HCEC 1CT (cell line): ENCODE data around the gene DNAJC30.
"Not testable (repeated sequence)": the region's sequence is repeated elsewhere in the genome, so short reads cannot be mapped to it uniquely, and the experiment has no call there.

Experiments
- DNase-seq: peaks from one replicate; pipeline ENCODE4 v3.0.0-alpha.2; 2017

Gene DNAJC30

DNA sequence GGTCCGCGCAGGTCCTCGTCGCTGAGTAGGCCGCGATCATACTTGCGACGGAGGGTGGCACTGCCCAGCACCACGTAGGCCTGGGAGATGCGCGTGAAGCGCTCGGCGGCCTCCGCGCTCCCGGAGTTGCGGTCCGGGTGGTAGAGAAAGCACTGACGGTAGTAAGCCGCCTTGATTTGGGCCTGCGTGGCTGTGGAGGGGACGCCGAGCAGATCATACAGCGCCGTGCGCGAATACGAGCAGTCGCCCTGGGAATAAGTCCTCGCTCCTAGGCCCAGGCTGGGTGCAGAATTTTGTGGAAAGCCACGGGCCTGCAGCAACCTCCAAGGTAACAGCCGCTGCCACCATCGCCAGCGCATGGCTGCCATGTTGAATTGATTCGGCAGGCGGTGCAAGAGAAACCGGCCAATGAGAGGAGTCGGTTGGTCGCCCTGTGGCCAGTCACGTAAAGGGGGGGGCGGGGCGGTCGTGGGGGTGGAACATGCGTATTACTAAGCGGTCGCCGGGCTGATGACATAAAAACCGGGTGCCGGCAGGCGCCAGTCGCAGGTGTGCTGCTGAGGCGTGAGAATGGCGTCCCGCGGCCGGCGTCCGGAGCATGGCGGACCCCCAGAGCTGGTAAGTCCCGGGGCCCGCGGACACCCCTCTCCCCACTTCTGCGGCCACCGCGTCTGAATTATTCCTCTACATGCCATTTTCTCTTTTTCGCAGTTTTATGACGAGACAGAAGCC, at the start of gene DNAJC30, which contains the start of gene BUD23:
Gene DNAJC30 (minus strand): TSS at position 398 of the 732 bp plus-strand sequence. CDS start 30 bp downstream, at position 368.
Gene BUD23 (plus strand): TSS at position 542 of the 732 bp plus-strand sequence. CDS start 29 bp downstream, at position 571.
- DNase-seq, result peak; percentile 93

DNA sequence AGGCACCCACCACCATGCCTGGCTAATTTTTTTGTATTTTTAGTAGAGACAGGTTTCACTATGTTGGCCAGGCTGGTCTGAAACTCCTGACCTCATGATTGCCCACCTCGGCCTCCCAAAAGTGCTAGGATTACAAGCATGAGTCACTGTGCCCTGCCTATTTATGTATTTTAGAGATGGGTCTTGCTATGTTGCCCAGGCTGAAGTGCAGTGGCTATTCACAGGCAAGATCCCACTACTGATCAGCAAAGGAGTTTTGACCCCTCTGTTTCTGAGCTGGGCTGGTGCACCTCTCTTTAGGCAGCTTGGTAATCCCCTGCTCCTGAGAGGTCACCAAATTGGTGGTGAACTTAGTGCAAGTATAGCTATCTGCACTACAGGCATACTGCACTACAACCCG, 49.1 kb upstream of the DNAJC30 start:
- DNase-seq, result no peak

DNA sequence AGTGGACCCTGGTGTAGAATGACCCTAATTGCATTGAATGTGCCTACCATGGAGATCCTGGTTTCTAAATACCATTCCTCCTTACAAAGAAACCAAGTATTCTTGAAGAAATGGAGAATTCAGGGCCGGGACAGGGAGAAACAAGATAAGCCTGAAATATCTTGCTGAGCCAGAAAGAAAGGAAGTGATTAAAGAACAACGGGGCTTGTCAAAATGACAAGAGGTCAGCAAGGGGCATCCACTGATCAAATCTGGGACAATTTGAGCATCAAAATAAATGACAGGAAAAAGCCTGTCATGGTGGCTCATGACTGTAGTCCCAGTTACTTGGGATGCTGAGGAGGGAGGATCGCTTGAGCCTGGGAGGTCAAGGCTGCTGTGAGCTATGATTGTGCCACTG, 47.2 kb upstream of the DNAJC30 start:
- no peak for DNase-seq

DNA sequence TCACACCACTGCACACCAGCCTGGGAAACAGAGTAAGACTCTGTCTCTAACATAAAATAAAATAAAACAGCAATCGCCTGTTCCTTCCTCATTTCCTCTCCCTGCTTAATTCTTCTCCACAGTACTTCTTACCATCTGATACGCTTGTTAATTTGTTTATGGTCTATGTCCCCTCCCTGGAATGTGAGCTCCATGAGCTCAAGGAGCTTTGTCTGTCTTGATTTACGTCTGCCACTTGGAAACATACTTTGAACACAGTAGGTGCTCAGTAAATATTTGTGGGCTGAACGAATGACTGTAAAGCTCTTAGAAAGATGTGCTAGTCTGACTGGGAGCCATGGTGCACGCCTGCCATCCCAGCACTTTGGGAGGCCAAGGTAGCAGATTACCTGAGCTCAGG, 45.3 kb upstream of the DNAJC30 start:
- no peak for DNase-seq

DNA sequence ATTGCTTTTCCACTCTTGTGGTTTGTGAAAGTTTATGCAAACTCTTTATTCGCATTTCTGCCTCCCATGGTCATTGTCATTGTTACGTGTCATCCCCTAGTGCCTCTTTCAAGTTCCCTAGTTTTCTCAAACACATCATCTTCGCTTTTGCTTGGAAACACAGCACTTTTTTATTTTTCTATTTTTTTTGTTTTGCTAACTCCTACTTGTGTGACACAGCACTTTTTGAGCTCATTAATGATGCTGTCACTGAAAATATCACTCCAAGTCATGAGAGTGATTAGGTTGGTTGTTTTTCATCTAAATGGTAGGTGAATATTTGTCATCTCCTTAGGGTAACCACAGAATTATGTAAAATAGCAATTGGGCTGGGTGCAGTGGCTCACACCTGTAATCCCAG, 44.7 kb upstream of the DNAJC30 start:
- DNase-seq, result no peak

DNA sequence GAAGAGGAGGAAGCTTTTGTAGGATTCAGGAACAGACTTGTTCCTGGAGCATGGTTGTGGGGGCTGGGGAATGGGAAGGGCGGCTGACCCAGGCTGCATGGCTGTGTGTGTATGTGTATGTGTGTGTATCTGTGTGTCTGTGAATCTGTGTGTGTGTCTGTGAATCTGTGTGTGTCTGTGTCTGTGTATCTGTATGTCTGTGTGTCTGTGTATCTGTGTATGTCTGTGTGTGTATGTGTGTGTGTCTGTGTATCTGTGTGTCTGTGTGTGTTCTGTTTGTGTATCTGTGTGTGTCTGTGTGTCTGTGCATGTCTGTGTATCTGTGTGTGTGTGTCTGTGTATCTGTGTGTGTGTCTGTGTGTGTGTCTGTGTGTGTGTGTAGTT, 42.8 kb upstream of the DNAJC30 start:
- no peak for DNase-seq

DNA sequence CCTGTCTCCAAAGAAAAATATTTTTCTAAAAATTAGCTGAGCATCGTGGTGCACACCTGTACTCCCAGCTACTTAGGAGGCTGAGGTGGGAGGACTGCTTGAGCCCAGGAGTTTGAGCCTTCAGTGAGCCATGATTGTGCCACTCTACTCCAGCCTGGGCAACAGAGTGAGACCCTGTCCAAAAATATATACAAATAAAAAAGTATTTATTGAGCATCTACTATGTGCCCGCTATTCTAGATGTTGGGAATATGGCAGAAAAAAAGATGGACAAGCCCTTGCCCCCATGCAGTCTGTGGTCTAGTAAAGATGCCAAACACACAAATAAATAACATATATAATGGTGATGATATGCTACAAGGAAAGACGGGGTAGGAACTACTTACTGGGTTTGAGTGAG, 40.6 kb upstream of the DNAJC30 start:
- no peak for DNase-seq

DNA sequence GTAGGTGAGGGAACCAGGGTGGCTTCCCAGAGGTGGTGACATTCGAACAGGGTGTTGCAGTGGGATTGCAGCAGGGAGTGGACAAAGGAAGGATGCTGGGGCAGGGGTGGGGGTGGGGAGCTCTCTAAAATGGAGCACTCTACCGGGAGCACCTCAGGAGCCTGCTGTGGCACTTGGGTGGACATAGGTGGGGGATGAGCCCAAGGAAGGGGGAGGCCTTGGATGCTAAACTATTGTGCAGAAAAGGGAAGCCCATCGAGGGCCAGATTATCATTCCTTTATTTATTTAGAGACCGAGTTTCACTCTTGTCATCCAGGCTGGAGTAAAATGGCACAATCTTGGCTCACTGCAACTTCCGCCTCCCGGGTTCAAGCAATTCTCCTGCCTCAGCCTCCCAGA, 39.5 kb upstream of the DNAJC30 start:
- DNase-seq, result no peak

DNA sequence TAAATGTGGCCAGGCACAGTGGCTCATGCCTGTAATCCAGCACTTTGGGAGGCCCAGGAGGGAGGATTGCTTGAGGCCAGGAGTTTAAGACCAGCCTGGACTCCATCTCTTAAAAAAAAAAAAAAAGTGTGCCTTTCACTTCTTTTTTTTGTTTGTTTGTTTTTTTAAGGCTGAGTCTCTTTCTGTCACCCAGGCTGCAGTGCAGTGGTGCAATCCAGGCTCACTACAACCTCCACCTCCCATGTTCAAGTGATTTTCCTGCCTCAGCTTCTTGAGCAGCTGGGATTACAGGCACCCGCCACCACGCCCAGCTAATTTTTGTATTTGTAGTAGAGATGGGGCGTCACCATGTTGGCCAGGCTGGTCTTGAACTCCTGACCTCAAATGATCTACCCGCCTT, 38.9 kb upstream of the DNAJC30 start:
- DNase-seq, result not testable (repeated sequence)

DNA sequence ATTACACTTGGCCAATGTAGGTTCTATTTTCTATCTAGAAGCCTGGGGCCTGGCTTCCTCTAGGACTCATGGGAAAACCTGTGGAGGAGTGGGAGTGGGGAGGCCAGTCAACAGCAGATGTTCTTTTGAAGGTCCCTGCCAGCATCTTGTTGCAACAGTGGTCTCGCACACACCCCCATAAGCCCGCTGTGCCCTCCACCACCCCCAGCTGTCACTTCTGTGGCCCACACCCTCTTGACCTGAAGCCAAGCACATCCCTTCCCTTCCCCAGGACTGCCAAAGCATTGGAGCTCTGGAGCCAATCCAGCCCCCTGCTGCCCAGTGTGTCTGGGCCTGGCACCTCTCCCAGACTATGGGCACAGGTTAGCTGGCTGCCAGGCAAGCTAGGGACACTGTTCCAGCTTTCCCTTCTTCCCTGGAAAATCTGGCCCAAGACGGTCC, 38.1 kb upstream of the DNAJC30 start:
- DNase-seq, result no peak

DNA sequence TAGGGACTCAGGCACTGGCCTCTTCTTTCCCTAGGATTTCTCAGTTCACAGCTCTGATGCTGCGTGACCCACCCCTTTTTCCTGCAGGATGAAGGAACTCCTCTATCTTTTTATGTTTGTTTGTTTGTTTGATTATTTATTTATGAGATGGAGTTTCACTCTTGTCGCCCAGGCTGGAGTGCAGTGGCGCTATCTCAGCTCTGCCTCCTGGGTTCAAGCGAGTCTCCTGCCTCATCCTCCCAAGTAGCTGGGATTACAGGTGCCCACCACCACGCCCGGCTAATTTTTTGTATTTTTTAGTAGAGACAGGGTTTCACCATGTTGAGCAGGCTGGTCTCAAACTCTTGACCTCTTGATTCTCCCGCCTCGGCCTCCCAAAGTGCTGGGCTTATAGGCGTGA, 37.2 kb upstream of the DNAJC30 start:
- not testable (repeated sequence) for DNase-seq

DNA sequence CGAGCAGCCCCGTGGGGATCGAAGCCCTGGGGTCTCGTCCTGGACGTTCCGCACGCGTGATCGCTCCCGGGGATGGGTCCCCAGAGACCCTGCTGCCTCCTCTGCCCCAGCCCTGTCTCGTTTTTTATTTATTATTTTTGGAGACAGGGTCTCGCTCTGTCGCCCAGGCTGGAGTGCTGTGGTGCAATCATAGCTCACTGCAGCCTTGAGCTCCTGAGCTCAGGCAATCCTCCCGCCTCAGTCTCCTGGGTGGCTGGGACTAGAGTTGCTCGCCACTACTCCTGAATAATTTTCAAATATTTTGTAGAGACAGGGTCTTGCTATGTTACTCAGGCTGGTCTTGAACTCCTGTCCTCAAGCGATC, 36.5 kb upstream of the DNAJC30 start:
- no peak for DNase-seq

DNA sequence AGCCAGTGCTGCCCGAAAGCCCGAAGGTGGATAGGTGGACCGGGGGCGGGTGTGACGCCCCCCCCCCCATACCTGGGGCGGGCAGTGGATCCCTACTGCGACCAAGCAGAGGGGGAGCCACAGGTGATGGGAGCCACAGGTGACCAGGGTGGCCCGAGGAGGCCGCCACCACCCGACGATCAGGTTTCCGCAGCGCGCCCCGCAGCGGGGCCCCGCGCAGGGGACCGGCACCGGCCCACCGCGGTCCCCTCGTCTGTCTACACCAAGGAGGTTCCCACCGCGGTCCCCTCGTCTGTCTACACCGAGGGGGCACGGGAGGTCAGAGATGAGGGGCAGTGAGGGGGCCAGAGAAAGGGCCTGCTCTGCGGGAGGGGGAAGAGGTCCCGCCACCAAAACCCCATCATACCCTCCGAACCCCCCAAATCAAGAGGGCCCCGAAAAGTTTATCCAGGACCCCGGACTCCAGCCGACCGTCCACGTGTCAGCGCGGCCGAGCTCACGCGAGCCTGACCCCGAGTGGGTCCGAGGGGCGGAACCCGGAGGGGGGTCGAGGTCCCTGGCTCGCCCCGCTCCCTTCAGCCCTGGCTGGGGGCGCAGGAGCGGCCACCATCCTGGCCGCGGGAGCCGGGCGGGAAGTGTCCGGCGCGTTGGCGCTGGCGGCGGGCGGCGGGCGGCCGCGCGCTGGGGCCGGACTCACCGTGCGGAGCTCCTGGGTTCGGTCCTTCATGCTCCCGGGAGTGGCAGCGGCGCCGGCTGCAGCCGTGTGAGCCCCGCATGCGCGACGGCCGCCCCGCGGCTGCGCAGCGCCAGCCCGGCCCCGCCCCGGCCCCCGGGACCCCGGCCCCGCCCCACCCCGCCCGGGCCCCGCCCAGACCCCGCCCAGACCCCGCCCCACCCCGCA, 35.9 kb upstream of the DNAJC30 start, which contains the start of gene STX1A:
Gene STX1A (minus strand): TSS at position 765 of the 901 bp plus-strand sequence. CDS start 38 bp downstream, at position 727.
- peak; percentile 76 for DNase-seq

DNA sequence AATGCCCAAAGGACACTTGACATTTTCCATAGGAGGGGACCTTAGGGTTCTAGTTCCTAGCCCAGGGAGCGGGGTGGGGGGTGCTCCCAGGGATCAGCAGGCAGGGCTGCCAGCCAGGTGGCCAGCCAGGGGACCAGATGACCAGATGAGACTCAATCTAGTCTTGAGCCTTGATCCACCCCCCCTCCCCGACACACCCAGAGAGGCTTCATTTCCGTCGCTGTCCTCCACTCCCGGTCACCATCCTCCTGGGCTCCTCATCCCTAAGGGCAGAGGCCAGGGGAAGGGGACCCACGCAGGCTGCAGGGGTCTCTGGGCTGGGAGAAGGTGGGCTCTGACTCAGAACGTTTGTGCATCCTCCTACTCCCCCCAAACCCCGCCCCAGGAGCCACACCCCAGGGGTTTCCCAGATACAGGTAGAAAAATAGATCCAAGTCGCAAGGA, 35.2 kb upstream of the DNAJC30 start:
- DNase-seq, result no peak

DNA sequence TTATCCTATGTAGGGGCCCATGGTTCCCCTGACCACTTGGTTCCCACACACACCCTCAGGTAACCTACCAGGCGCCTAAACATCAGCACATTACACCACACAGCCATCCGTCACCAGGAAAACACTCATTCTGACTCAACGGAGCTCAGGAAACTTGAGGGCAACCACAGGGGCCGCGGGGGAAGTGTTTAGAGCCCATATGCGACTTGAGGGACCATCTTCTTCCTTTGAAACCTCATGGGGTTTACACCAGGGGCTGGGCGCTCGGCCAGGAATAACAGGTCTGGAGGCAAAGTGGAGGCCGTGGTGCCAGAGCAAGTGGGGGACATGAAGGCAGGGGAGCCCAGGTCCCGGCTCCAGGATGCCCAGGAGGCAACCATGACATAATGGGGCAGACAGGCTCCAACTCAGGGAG, 34.7 kb upstream of the DNAJC30 start:
- DNase-seq, result peak; percentile 91

DNA sequence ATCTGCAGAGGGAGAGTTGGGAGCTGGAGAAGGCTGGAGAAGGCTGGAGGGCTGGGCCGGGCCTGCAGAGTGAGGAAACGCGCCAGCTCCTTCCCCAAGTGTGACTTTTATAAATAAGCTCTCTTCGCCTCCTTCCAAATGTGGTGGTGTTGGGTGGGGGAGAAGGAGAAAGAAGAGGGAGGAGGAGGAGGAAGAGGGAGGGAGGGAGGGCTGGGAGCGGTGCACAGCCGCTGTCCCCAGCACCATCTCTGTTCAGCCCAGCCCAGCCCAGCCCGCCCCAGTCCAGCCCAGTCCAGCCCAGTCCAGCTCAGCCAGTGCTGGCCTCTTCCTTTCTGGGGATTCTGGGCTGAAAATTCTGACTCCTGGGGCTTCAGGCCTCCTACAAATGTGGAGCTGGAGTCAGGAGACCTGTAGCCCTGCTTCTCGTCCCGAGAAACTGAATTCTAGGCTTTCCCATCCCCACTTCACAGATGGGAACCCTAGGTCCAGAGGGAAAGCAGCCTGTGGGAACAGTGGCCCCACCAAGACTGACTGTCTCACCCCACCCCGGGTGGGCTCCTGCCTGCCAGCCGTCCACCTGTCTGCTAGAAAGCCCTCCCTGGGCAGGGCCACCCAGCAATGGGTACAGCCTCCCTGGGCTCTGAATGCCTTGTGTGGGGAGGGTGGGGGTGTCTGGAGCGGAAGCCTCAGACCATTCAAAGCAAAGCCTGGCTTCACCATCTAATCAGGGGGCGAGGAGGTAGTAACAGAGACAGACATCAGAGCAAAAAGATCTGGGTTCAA, 34.0 kb upstream of the DNAJC30 start:
- no peak for DNase-seq

DNA sequence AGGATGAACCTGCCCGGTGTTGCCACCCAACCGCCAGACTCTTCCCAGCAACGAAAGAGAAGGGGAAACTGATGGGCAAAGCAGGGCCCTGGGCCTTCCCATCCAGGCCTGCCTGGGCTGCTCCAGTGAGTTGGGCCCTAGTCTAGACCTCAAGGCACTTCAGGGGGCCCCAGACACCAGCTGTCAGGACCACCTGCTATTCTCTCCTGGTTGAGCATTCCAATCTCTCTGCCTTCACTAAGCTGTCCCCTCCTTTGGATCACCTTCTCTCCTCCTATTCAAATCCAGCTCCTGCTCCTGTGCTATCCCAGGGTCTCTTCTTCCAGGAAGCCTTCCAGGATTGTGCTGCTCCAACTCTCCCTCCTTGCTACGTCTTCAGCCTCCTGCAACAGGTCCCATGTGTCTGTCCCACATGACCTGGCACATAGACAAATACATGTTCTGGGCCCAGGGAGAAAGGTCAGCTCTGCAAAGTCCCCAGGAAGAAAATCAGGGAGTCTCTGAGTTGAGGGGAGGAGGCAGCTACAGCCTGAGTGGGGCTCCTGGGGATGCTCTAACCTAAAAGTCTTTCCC, 33.2 kb upstream of the DNAJC30 start:
- no peak for DNase-seq

DNA sequence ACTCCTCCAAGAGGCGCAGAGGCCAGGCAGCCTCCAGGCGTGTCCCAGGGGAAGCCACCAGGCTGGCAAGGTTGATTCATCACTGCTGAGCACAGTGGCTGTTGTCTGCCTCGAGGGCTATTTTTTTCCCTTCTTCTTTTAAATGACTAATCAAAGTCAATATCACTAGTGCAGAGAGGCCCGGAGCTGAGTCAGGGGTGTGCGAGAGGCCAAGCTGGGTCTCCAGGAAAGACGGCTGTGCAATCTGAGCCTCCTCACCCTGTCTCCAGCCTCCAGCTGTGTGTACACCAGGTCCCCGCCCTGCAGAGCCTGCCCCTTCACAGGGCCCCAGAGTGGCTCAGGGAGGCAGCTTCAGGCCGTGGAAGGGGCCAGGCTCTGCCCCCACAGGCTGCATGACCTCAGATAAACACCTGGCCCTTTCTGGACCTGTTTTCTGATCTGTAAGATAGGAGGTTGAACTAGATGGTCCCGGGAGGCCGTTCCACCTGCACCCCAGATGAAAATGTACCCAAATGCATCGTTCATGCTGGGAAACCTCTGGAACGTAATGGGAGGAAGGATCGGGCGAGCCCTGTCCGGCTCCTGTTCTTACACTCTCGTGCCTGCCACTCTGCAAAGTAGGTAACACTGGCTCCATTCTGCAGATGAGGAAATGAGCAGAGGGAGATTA, 32.5 kb upstream of the DNAJC30 start:
- peak; percentile 97 for DNase-seq

DNA sequence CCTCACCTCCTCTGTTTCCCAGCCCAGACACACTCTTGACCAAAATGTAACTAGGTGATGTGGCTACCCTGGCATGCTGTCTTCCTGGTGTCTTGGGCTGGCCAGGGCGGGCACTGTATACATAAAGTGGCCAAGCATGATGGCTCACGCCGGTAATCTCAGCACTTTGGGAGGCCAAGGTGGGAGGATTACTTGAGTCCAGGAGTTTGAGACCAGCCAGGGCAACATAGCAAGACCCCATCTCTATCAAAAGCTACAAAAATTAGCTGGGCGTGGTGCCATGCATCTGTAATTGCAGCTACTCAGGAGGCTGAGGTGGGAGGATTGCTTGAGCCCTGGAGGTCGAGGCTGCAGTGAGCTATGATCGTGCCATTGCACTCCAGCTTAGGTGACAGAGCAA, 30.1 kb upstream of the DNAJC30 start:
- not testable (repeated sequence) for DNase-seq

DNA sequence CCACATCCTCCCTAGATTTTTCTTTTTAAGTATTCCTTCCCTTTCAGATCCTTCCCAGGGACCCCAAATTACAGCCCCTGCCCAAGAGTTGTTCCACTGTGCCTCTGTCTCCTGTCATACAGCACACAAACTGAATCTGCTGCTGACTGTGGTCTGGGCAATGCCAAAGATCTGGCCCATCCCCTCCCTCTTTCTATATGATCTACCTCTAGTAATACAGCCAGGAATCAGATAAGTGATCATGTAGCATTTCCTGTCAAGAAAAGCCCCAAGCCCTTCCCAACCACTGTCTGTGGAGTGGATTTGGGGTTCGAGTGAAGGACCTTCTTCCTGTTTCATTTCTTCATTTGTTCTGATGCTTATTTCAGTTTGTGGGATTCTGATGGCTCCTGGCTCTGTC, 29.5 kb upstream of the DNAJC30 start:
- no peak for DNase-seq

DNA sequence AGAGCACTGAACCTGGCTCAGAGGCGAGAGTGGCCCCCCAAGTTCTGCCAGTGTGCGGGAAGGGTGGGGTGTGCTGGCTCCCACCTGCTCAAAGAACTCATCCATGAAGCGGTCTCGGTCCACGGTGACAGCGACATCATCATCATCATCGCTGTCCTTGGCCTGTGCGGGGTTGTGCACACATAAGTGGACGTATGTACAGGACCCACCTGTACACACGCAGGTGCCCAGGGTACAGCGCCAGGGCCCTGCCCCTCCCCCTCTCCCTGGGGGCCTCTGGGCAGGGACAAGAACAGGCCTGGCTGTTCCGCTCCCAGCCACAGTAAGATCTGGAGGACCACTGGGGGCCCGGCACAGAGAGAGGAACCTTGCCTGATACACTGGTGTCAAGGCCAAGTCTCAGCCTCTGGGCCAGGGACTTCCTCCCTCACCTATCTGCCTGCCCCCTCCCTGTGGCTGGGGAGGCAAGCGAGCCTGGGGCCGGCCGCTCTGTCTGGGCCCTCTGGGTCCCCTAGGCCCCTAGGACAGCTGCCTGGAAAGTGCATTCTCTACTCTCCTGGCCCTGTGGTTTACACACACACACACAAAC, 25.8 kb upstream of the DNAJC30 start:
- DNase-seq, result no peak
